ENCODE results near the gene SAAL1. TPM values are rescaled to one million over a fixed set of nuclear protein-coding genes. Genes with fewer than 3 reads are reported as not detected.

Gene SAAL1
- total RNA-seq, 1 experiment from 2014 or later = 43.5 TPM

- Histone ChIP-seq H3K27me3 (ENCODE audit: insufficient read depth, low read length) (no peaks in the 10 kb centered on the region), H3K27ac (ENCODE audit: insufficient read length, low read depth, low read length) (no peak overlapping the region), H3K23ac (ENCODE audit: insufficient read length, low read depth, low read length) (no peak overlapping the region), H3K9me3 (ENCODE audit: control insufficient read depth, low read depth, low read length) (no peaks in the 10 kb centered on the region), H3T11ph (ENCODE audit: low read length) (no peak overlapping the region), H4K8ac (replicated peaks; ENCODE audit: insufficient read length, low read depth, low read length) (no peak overlapping the region), H2BK120ac (ENCODE audit: low read depth, low read length, poor library complexity, severe bottlenecking) (no peak overlapping the region), H2BK12ac (ENCODE audit: insufficient read length, low read depth, low read length) (no peak overlapping the region), H3K4ac (ENCODE audit: low read depth, low read length) (no peak overlapping the region), H3K79me2 (ENCODE audit: insufficient read depth, low read length) (no peaks in the 10 kb centered on the region), H3K9ac (ENCODE audit: extremely low read depth, insufficient read length, low read length) (no peak overlapping the region), H4K91ac (ENCODE audit: insufficient read length, low read depth, low read length) (no peak overlapping the region), H3K14ac (ENCODE audit: insufficient read depth, low read length) (no peak overlapping the region), H3K56ac (ENCODE audit: insufficient read length, low read depth, low read length) (no peak overlapping the region), H2AFZ (ENCODE audit: low read length) (no peak overlapping the region), H2BK15ac (ENCODE audit: low read depth, low read length) (no peak overlapping the region), H3K18ac (ENCODE audit: insufficient read length, low read depth, low read length) (no peak overlapping the region), H2AK5ac (ENCODE audit: insufficient read length, low read length) (no peak overlapping the region), H2BK5ac (ENCODE audit: insufficient read length, low read length) (no peak overlapping the region), H3K23me2 (ENCODE audit: insufficient read length, low read depth, low read length, poor library complexity, severe bottlenecking) (no peaks in the 10 kb centered on the region), H2BK20ac (ENCODE audit: low read depth, low read length, poor library complexity, severe bottlenecking) (no peak overlapping the region), H4K5ac (ENCODE audit: insufficient read length, low read depth, low read length) (no peak overlapping the region), H3K4me1 (ENCODE audit: insufficient read depth, low read length) (no peaks in the 10 kb centered on the region), H3K4me2 (ENCODE audit: insufficient read depth, insufficient read length, low read length) (no peak overlapping the region), H3K79me1 (ENCODE audit: insufficient read depth, low read depth, low read length, poor library complexity, severe bottlenecking) (no peaks in the 10 kb centered on the region), H4K20me1 (ENCODE audit: control insufficient read depth, insufficient read depth, insufficient read length) (no peaks in the 10 kb centered on the region)
- no peak for DNase-seq
- Mint-ChIP-seq H3K27ac (no peak overlapping the region), H3K4me3 (no peak overlapping the region), H3K4me1 (0 out of 4 replicates have a peak, but pooled peaks cover 0 to 2% of the 10 kb centered on the region in 2 experiments), H3K36me3 (ENCODE audit: insufficient read depth in 1 of 3, low read depth in 3 of 3) (no peaks in the 10 kb centered on the region), H3K9me3 (no peaks in the 10 kb centered on the region), H3K27me3 (ENCODE audit: low read depth) (no peaks in the 10 kb centered on the region)
- WGBS (ENCODE audit: extremely low coverage, insufficient read length, low lambda C conversion rate) = no CpG with 5 or more reads among the region's 4 CpGs
- no peak for TF ChIP-seq CTCF (conservative IDR thresholded peaks at IDR 0.05)
Observed at GRCh38 chr11:18063862-18064434, 41.9 kb downstream of the SAAL1 start.

All from H9 (cell line).